Hematopoietic multipotent progenitor cell treated with erythropoietin and hydrocortisone succinate and interleukin-3 and kit ligand, for 17 days (in vitro differentiated cells): ENCODE results near the gene PCDH12.
A peak's percentile ranks its signal among the peaks of the same experiment; 100 is the strongest.

ENCODE experiments used
- DNase-seq: peaks from one replicate; pipeline ENCODE4 v3.0.0-alpha.2; 2015; ENCODE audit warnings: low spot score

Gene PCDH12

DNA sequence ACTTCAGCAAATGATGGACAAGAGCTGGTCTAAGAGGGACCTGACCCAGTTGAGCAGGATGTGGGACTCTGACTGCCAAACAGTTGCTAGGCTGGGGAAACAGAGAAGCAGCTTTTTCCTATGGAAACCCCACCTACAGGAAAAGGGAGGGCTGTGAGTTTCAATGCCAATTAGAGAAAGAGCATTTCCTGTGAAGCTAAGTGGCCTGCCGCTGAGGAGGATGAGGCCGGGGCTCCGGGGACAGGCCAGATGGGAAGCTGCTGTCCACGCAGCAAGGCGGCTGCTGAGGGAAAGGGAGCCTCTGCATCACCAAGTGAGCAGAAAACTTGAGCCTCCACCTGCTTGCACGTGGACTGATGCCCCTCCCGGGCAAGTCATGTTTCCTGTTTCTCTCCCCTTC is at the start of gene PCDH12:
TSS of gene PCDH12 (minus strand) at position 90 of the 400 bp plus-strand sequence. CDS start 351 bp downstream, outside the sequence.
- DNase-seq: no peak

- DNase-seq: no peak
These were observed 49.2 kb upstream of the PCDH12 start for GRCh38 chr5:142007237-142007544.

- no peak for DNase-seq
These were observed 48.6 kb upstream of the PCDH12 start for GRCh38 chr5:142006363-142007236.

- no peak for DNase-seq
These were observed 45.3 kb upstream of the PCDH12 start for GRCh38 chr5:142003266-142003800.

DNA sequence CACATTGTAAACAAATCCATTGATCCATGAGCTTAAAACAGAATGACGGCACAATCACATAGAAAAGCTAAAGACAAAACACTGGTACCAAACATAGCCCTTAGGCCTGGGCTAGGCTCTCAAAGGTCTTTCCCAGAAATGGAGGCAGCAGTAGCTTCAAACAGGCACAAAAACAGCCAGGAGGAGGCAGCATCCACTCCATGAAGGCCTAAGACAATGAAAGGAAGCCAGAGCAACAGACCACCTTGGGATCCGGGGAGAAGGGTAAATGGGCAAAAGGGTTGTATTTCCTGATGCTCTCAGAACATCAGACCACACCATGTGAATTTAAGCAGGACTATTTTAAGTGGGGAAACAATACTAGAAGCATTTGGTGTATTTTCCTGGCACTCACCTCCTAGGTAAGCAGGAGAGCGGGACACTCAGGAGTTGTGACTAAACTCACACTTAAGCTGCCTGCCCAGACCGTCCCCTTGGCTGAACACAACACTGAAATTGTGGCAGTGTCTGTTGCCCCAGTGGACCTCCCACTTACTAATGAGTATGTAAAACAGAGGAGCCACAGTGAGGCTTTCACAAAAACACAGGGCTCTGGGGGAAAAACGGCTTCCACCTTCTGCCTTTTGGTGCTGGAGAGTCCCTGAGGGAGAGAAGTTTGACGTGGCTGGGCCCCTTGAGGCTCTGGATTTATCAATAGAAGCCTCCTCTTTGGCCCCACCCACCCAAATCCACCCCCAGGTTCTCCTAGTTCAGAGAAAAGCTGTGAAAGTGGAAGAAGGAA is 42.9 kb upstream of the PCDH12 start:
- DNase-seq: no peak

- DNase-seq: no peak
These were observed 42.2 kb upstream of the PCDH12 start for GRCh38 chr5:142000173-142000572.

- no peak for DNase-seq
These were observed 39.5 kb upstream of the PCDH12 start for GRCh38 chr5:141997358-141997960.

DNA sequence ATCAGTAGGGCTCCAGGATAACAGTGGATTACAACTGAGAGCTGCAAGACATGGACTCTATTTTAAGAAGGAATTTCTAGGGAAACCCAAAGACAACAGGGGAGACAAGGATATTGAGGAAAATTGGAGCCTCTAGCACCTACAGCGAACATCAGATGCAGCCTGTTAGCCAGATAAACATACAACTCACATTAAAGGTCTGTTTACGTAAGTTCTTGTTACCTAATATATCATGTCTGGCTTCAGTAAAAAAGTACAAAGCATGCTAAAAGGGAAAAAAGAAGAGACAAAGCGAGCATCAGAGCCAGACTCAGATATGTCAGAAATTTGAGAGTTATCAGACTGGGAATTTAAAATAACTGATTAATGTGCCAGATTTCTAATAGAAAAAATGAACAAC is 37.7 kb upstream of the PCDH12 start:
- DNase-seq: no peak

DNA sequence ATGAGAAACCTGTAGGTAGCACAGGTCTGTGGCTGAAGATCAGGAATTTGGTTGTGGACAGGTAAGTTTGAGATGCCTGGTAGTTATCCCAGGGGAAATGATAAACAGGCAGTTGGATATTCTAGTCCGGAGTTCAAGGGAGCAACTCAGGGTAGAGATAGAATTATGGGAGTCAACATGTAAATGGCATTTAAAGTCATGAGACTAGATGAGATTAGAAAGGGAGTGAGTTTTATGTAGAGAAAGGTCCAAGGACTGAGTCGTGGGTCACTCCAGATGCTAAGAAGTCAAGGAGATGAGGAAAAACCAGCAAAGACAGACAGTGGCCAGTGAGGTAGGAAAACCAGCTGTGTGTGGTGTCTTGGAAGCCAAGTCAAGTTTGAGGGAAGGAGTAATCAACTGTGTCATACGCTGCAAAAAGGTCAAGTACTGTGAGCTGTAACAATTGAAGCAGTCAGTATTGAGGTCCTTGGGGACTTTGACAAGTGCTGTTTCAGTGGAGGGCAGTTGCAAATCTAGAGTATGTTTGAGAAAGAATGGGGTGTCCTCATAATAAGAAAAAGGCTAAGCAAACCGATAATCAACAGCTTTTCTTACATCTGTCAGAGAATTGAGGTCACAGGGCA is 36.6 kb upstream of the PCDH12 start:
- no peak for DNase-seq

GRCh38 chr5:141992349-141992963 is 34.5 kb upstream of the PCDH12 start:
- peak; percentile 87 for DNase-seq

DNA sequence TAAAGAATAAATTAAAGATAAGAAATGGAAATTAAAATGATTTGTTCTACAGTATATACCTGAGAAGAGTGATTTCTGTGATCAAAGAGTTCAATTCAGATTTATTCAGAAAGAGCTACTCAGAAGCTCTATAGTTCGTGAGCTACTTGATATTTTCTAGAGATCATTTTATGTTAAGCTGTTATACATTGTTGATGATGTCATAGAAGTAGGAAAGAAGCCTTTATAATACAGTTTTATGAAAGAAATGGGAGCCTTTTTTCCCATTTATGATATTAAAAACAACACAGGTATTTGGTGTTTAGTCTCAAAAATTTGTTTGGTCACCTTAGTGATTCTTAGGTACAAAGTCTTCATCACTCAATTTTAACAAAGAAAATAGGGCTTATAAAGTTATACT is 31.7 kb upstream of the PCDH12 start:
- DNase-seq: no peak

GRCh38 chr5:141986072-141986471 is 28.1 kb upstream of the PCDH12 start:
- no peak for DNase-seq

DNA sequence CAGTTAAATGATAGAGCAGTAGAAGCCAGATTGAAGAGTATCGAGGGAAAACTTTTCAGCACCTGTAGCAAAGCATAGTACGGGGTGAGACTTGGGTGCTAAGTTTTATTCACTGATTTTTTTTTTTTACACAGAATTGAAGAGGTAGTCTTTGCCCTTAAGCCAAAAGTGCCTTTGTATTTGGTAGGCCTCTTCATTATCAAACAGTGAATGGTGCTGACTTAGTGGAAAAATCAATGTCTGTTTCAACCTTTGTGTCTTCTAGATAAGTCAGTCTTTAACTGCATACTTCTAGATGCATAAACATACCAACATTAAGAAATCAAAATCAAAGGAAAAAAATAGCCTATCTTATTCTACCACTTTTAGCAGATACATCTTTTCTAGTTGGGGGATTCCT is 24.6 kb upstream of the PCDH12 start:
- DNase-seq: no peak

DNA sequence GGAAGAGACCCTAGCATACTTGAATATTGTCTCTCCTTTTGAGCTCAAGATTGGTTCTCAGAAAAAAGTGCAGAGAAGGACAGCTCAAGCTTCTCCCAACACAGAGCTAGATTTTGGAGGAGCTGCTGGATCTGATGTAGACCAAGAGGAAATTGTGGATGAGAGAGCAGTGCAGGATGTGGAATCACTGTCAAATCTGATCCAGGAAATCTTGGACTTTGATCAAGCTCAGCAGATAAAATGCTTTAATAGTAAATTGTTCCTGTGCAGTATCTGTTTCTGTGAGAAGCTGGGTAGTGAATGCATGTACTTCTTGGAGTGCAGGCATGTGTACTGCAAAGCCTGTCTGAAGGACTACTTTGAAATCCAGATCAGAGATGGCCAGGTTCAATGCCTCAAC is 20.4 kb upstream of the PCDH12 start:
- DNase-seq: no peak

- DNase-seq: no peak
These were observed 18.2 kb upstream of the PCDH12 start for GRCh38 chr5:141976176-141976575.

DNA sequence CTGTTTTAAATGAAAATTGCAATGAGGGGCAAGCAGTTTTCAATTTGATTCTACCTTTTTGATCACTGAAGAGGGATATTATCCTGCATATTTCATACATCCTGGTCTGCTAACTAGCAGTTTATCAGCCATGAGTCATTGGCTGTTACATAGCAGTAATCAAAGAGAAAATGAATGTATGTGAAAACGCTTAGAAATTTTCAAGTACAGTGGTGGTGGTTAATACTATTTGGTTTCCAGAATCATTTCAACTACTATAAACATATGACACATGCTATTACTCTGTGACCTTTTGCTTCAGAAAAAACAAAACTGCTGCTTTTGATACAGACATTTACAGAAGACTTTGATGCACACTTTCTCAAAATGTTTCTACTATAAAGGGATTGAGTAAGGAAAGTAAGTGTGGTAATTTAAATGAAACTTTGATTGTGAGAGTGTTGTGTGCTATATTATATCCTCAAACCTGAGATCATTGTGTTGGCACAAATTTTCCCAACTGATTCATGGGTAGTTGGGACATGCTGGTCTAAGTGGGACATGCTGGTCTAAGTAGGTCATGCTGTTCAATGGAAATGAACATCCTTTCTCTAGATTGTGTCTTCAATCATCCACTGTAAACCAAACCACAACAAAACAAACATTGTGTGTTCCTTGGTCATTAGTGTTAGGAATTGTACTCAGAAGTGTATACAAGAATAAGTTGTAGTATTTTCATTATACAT is 16.0 kb upstream of the PCDH12 start:
- DNase-seq: peak; percentile 34

DNA sequence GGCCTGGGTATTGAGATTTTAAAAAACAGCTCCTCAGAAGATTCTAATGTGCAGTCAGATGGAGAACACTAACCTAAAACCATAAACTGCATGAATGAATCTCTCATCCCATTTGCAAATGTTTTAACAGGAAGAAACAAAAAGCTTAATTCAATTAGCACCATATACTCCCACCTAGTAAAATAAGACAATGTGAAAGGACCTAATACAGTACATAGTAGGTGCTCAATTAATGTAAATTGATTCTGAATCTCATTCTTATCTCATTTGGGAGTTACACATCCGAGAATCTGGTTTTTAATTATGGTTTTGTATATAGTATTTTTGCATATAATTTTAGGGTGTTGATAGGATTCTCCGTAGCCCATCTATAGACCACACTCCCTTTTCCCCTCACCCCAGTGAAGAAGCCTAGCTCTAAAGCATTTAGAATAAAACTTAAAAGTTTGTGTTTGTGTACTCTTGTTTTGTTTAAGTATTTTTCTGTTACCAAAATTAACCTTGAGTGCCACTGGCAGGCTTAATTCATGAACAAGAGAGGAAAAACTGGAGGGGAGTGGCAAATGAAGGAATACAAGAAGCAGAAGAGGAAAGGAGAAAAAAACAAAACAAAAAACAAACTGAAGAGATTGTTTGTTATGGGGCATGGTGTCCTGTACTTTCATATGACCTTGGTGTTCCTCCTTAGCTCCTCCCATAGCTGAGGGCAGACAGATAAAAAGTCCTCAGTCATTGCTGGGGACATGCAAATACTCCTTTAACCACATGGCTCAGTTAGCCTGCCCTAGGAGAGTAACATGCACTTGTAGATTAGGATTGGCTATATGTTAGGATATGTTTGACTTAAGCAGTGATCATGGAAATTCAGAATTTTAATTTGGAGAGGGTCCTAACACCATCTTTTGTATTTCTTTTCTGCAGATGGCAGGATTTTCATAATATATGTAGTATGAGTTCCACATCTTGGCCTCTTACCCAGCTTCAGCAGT is 12.1 kb upstream of the PCDH12 start:
- DNase-seq: peak; percentile 93

DNA sequence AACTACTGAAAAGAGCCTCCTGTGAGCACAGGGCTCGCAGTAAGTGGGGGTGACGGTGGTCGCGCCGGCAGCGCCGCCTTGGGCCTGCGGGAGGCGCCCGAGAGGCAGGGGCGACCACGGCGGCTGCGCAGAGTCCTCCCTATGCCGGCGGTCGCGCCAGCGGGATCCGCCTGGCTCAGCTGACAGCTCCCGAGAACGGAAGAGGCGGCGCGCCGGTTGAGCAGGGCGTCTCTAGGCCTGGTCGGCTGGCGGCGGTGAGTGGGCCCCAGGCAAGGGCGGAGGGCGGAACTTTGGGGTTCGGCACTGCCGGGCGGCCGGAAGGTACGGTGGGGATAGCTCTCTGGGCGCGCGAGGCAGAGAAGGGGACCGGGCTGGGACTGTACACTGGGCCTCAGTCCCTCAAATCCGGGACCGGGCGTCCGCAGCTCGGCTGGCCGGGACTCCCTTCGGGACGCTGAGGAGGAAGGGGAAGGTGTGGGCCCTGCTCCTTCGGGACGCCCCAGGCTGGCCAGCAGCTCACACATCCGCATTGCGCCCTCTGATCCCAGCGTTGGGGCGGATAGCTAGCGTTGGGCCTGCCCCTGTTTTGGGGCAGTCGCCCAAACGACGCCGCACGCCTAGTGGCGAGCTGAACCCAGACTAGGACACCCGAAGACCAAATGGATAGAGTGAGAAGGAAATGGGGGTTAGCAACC is 11.1 kb upstream of the PCDH12 start, which contains the start of gene RNF14:
TSS of gene RNF14 (plus strand) at position 192 of the 695 bp plus-strand sequence. CDS start 4,484 bp downstream, outside the sequence.
- DNase-seq: peak; percentile 93

GRCh38 chr5:141966963-141967333 is 8.9 kb upstream of the PCDH12 start:
- DNase-seq: no peak
